WTC11 (cell line): ENCODE results near the gene SPOP. TPM values are rescaled to one million over a fixed set of nuclear protein-coding genes. Genes with fewer than 3 reads are reported as not detected.

Source experiments
- ATAC-seq: fragments of 200-7000 bp; cut with Tn5 transposase; 2 replicates; pipeline ENCODE4 v1.10.0; 2021; ENCODE audit warnings: mild to moderate bottlenecking, moderate library complexity
- CTCF ChIA-PET: fragments of 300-600 bp; sonication (Branson Sonifier 250); formaldehyde crosslinking; loops from one replicate; lab custom pipeline; 2021; ENCODE audit warnings: antibody characterized with exemption; lab: Charles Lee
- POLR2A ChIA-PET: fragments of 350-600 bp; sonication (Branson Sonifier 250); formaldehyde crosslinking; loops from one replicate; lab custom pipeline; 2021; ENCODE audit warnings: antibody characterized with exemption; lab: Charles Lee
- DNase-seq: peaks from one replicate; pipeline ENCODE4 v3.0.0; 2021; ENCODE audit warnings: low spot score
- H3K27ac Mint-ChIP-seq: 2 replicates; pipeline ENCODE4 v1.8.0; 2021; ENCODE audit warnings: mixed read lengths
- H3K27me3 Mint-ChIP-seq: 2 replicates; pipeline ENCODE4 v1.8.0; 2021; ENCODE audit warnings: low read depth, mild to moderate bottlenecking, moderate library complexity, mixed read lengths
- H3K36me3 Mint-ChIP-seq: 2 replicates; pipeline ENCODE4 v1.8.0; 2021; ENCODE audit warnings: mixed read lengths
- H3K4me1 Mint-ChIP-seq: 2 replicates; pipeline ENCODE4 v1.8.0; 2022; ENCODE audit warnings: mixed read lengths
- H3K4me3 Mint-ChIP-seq: 2 replicates; pipeline ENCODE4 v1.8.0; 2021; ENCODE audit warnings: mild to moderate bottlenecking, moderate library complexity, mixed read lengths
- H3K9me3 Mint-ChIP-seq: 2 replicates; pipeline ENCODE4 v1.8.0; 2021; ENCODE audit warnings: mixed read lengths
- ATF3 ChIP-seq: sonication (generic); formaldehyde crosslinking; conservative IDR thresholded peaks from 2 replicates; pipeline ENCODE4 v1.8.1; 2022; ENCODE audit warnings: mild to moderate bottlenecking, missing genetic modification reagents
- CBFB ChIP-seq: sonication (generic); formaldehyde crosslinking; IDR thresholded peaks from 2 replicates; pipeline ENCODE4 v1.8.1; 2022; ENCODE audit warnings: mild to moderate bottlenecking, low read depth, missing genetic modification reagents
- E2F1 ChIP-seq: sonication (generic); formaldehyde crosslinking; IDR thresholded peaks from 2 replicates; pipeline ENCODE4 v1.8.0; 2022; ENCODE audit warnings: mild to moderate bottlenecking, missing genetic modification reagents
- E2F5 ChIP-seq: sonication (generic); formaldehyde crosslinking; IDR thresholded peaks from 2 replicates; pipeline ENCODE4 v1.8.1; 2022; ENCODE audit warnings: mild to moderate bottlenecking, moderate library complexity, missing genetic modification reagents
- ETV6 ChIP-seq: sonication (generic); formaldehyde crosslinking; IDR thresholded peaks from 2 replicates; pipeline ENCODE4 v1.8.1; 2022; ENCODE audit warnings: mild to moderate bottlenecking, missing genetic modification reagents
- FOXK1 ChIP-seq: sonication (generic); formaldehyde crosslinking; IDR thresholded peaks from 2 replicates; pipeline ENCODE4 v1.8.0; 2022; ENCODE audit warnings: mild to moderate bottlenecking, moderate library complexity, missing genetic modification reagents
- FOXP4 ChIP-seq: sonication (generic); formaldehyde crosslinking; IDR thresholded peaks from 2 replicates; pipeline ENCODE4 v1.8.0; 2022; ENCODE audit warnings: mild to moderate bottlenecking, missing genetic modification reagents
- GRHL2 ChIP-seq: fragments of 250-450 bp; sonication (Bioruptor Pico); IDR thresholded peaks from 2 replicates; pipeline ENCODE4 v1.8.0; 2022; ENCODE audit warnings: mild to moderate bottlenecking, moderate library complexity; ENCODE audit not compliant: insufficient replicate concordance, severe bottlenecking
- HMGA2 ChIP-seq: fragments of 250-450 bp; sonication (Bioruptor Pico); IDR thresholded peaks from 2 replicates; pipeline ENCODE4 v1.4.0; 2021; ENCODE audit warnings: mild to moderate bottlenecking, moderate library complexity
- HMGXB4 ChIP-seq: sonication (generic); formaldehyde crosslinking; IDR thresholded peaks from 2 replicates; pipeline ENCODE4 v1.8.1; 2023; ENCODE audit warnings: mild to moderate bottlenecking, moderate library complexity, missing genetic modification reagents
- KAT7 ChIP-seq: sonication (generic); formaldehyde crosslinking; IDR thresholded peaks from 2 replicates; pipeline ENCODE4 v1.8.1; 2023; ENCODE audit warnings: missing genetic modification reagents, mild to moderate bottlenecking, borderline replicate concordance
- NFATC4 ChIP-seq: fragments of 250-450 bp; sonication (Bioruptor Pico); IDR thresholded peaks from 2 replicates; pipeline ENCODE4 v1.9.0; 2021; ENCODE audit warnings: mild to moderate bottlenecking
- OVOL2 ChIP-seq: fragments of 250-450 bp; sonication (Bioruptor Pico); IDR thresholded peaks from 2 replicates; pipeline ENCODE4 v1.9.0; 2021; ENCODE audit warnings: mild to moderate bottlenecking, borderline replicate concordance
- RORB ChIP-seq: fragments of 250-450 bp; sonication (Bioruptor Pico); IDR thresholded peaks from 2 replicates; pipeline ENCODE4 v1.9.0; 2021; ENCODE audit warnings: mild to moderate bottlenecking
- SOX15 ChIP-seq: fragments of 250-450 bp; sonication (Bioruptor Pico); IDR thresholded peaks from 2 replicates; pipeline ENCODE4 v1.9.0; 2021; ENCODE audit warnings: mild to moderate bottlenecking
- STAT6 ChIP-seq: sonication (generic); formaldehyde crosslinking; conservative IDR thresholded peaks from 2 replicates; pipeline ENCODE4 v1.8.1; 2023; ENCODE audit warnings: mild to moderate bottlenecking, low read depth, missing genetic modification reagents, moderate library complexity
- TEAD1 ChIP-seq: sonication (generic); formaldehyde crosslinking; IDR thresholded peaks from 2 replicates; pipeline ENCODE4 v1.8.0; 2022; ENCODE audit warnings: mild to moderate bottlenecking, missing genetic modification reagents
- USF2 ChIP-seq: sonication (generic); formaldehyde crosslinking; IDR thresholded peaks from 2 replicates; pipeline ENCODE4 v1.8.1; 2023; ENCODE audit warnings: mild to moderate bottlenecking, missing genetic modification reagents, moderate library complexity
- total RNA-seq: library from RNA; stranded (reverse); gene quantifications from 3 replicates; pipeline ENCODE4 v1.2.3, GENCODE V29; 2021

The SPOP gene
- total RNA-seq, 1 experiment from 2014 or later: 19.2 TPM

- TF ChIP-seq E2F5 (CRISPR knock-in tag): no peak
These were observed 74.2 kb downstream of the SPOP start (continued) for GRCh38 chr17:49603720-49604119.

GRCh38 chr17:49603238-49603637, 74.7 kb downstream of the SPOP start:
- DNase-seq (no peak), ATAC-seq (no peak)
- CTCF ChIA-PET: no interaction called here
- H3K9me3 Mint-ChIP-seq: no peaks in the 10 kb centered on the region
- no peaks in the 10 kb centered on the region for H3K4me1 Mint-ChIP-seq
- POLR2A ChIA-PET: no interaction called here
- H3K36me3 Mint-ChIP-seq: peaks cover 25% of the 10 kb centered on the region
- no peak overlapping the region for H3K27ac Mint-ChIP-seq
- no peaks in the 10 kb centered on the region for H3K27me3 Mint-ChIP-seq
- TF ChIP-seq HMGXB4: no peak
- TF ChIP-seq FOXP4 (CRISPR knock-in tag): no peak
- TF ChIP-seq OVOL2 (CRISPR knock-in tag): no peak
- TF ChIP-seq TEAD1 (CRISPR knock-in tag): no peak
- TF ChIP-seq ATF3 (CRISPR knock-in tag): no peak
- TF ChIP-seq E2F1 (CRISPR knock-in tag): no peak
- no peak for TF ChIP-seq GRHL2 (CRISPR knock-in tag)
- TF ChIP-seq USF2 (CRISPR knock-in tag): no peak
- TF ChIP-seq SOX15 (CRISPR knock-in tag): no peak
- TF ChIP-seq FOXK1 (CRISPR knock-in tag): no peak
- no peak for TF ChIP-seq CBFB (CRISPR knock-in tag)
- TF ChIP-seq HMGA2: no peak
- TF ChIP-seq ETV6 (CRISPR knock-in tag): no peak
- no peak for TF ChIP-seq NFATC4 (CRISPR knock-in tag)
- no peak for TF ChIP-seq STAT6 (CRISPR knock-in tag)
- TF ChIP-seq KAT7 (CRISPR knock-in tag): no peak
- no peak for TF ChIP-seq RORB
- no peak overlapping the region for H3K4me3 Mint-ChIP-seq
